Measurements from ENCODE around the gene NME7. TPM values are rescaled to one million over a fixed set of nuclear protein-coding genes. Genes with fewer than 3 reads are reported as not detected.

The NME7 gene
- total RNA-seq, 4 donors from 2014 or later: 3.7 to 8.4 (median 5.5) TPM

DNA sequence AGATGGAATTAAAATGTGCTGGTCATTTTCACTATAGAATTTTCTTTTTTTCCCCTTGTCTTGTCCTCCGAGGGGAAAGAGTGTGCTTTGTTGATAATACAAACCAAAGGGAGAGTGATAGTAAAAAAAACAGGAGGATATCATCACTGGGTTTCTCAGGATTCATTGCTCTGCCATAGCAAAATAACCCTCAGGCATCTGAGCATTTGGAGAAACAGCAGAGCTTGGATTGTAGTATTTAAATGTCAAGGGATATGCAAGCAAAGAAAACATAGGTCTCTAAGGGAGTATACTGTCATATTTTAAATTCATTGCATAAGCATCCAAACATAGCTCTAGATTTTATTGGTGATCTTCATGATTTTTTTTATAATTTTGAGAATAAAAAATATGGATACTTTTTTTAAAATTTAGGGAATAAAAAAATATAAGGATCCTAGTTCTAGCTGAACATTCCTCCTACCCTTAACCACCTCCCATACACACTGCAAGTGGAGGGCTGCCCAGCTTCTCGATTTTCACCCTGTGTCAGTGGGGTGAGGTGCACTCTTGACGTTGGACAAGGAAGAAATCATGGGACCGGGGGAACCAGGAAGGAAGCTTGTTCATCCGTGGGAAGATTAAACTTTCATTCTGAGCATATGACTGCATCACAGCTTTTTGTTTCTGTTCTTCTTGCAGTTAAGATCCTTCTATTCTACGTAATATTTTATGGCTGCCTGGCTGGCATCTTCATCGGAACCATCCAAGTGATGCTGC, 256.7 kb downstream of the NME7 start:
- Histone ChIP-seq H3K4me3 (peak overlapping the region; percentile 65 to 94 (median 77)), H3K36me3 (peaks cover 0 to 55% of the 10 kb centered on the region in 2 donors), H3K9me3 (no peaks in the 10 kb centered on the region), H3K27ac (peak overlapping the region; percentile 93 to 99 (median 96)), H3K4me1 (peaks cover 62% of the 10 kb centered on the region in 2 donors), H3K27me3 (no peaks in the 10 kb centered on the region)
- in situ Hi-C loops (cut with MboI; ENCODE audit: low sequenced_read_pairs in 4 of 4) (loop anchor here (5.0 to 25.0 kb wide), 8 partner anchors 371 to 1174 kb away; partner anchors contain the start of genes SLC19A2 (in 3 of the 4), DCAF6 (in 1 of the 4) and MPC2 (in 1 of the 4)), intact Hi-C loops (cut with DNase I; ENCODE audit: low total_unique reads) (loop anchor here (10.0 kb wide), 1 partner anchor 784 kb away; the partner anchor contains the start of gene SCYL3)
- no peak for ATAC-seq
- DNase-seq: peak in 1 of 2 donors; percentile 71
- TF ChIP-seq, protein P1, sequence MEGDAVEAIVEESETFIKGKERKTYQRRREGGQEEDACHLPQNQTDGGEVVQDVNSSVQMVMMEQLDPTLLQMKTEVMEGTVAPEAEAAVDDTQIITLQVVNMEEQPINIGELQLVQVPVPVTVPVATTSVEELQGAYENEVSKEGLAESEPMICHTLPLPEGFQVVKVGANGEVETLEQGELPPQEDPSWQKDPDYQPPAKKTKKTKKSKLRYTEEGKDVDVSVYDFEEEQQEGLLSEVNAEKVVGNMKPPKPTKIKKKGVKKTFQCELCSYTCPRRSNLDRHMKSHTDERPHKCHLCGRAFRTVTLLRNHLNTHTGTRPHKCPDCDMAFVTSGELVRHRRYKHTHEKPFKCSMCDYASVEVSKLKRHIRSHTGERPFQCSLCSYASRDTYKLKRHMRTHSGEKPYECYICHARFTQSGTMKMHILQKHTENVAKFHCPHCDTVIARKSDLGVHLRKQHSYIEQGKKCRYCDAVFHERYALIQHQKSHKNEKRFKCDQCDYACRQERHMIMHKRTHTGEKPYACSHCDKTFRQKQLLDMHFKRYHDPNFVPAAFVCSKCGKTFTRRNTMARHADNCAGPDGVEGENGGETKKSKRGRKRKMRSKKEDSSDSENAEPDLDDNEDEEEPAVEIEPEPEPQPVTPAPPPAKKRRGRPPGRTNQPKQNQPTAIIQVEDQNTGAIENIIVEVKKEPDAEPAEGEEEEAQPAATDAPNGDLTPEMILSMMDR (IDR thresholded peaks at IDR 0.05 in 4 of 5, conservative IDR thresholded peaks at IDR 0.05 in 1 of 5): no peak
- TF ChIP-seq POLR2A (IDR thresholded peaks at IDR 0.05): peak; percentile 24 to 59

GRCh38 chr1:169110236-169110635, 257.4 kb downstream of the NME7 start:
- Histone ChIP-seq H3K4me3 (peak overlapping the region; percentile 65 to 94 (median 77)), H3K4me1 (peaks cover 55 to 56% of the 10 kb centered on the region in 2 donors), H3K27me3 (no peaks in the 10 kb centered on the region), H3K36me3 (peaks cover 0 to 49% of the 10 kb centered on the region in 2 donors), H3K27ac (peak overlapping the region; percentile 93 to 99 (median 96)), H3K9me3 (no peaks in the 10 kb centered on the region)
- no peak for ATAC-seq
- no peak for DNase-seq
- in situ Hi-C loops (cut with MboI; ENCODE audit: low sequenced_read_pairs in 4 of 4) (loop anchor here (5.0 to 25.0 kb wide), 8 partner anchors 372 to 1173 kb away; partner anchors contain the start of genes SLC19A2 (in 3 of the 4), DCAF6 (in 1 of the 4) and MPC2 (in 1 of the 4)), intact Hi-C loops (cut with DNase I; ENCODE audit: low total_unique reads) (loop anchor here (10.0 kb wide), 1 partner anchor 785 kb away; the partner anchor contains the start of gene SCYL3)
- TF ChIP-seq, protein P1 (IDR thresholded peaks at IDR 0.05 in 4 of 5, conservative IDR thresholded peaks at IDR 0.05 in 1 of 5): no peak
- TF ChIP-seq POLR2A (IDR thresholded peaks at IDR 0.05): no peak

DNA sequence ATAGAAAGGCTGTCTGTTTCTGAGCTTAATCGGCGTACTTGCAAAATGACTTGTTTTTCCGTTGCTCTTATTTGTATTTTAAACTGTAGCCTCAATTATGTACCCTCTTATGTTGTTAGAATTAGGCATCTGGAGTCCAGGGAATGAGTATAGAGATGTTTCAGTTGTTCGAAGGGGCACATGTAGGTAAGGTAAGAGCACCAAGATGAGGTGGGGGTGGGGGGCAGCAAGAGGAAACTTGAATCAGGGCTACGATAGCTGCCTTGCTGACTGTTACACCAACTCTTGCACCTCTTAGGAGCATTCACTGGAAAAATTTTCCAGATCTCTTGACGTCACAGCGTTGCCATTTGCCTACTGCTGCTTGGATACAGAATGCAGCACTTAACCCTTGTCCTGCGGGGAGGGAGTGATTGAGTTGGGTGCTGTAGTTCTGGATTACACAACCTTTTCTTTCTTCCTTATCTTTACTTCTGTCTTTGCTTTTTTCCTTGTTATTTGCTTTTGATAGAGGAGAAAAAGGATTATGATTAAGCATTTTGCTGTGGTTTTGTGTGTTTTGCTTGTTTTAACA, 257.9 kb downstream of the NME7 start:
- in situ Hi-C loops (cut with MboI; ENCODE audit: low sequenced_read_pairs in 4 of 4): loop anchor here (5.0 to 25.0 kb wide), 8 partner anchors 373 to 1172 kb away; partner anchors contain the start of genes SLC19A2 (in 3 of the 4), DCAF6 (in 1 of the 4) and MPC2 (in 1 of the 4)
- Histone ChIP-seq H3K9me3 (no peaks in the 10 kb centered on the region), H3K4me1 (peaks cover 50% of the 10 kb centered on the region in 2 donors), H3K27ac (peak overlapping the region; percentile 93 to 99 (median 96)), H3K27me3 (no peaks in the 10 kb centered on the region), H3K36me3 (peaks cover 0 to 43% of the 10 kb centered on the region in 2 donors), H3K4me3 (peak overlapping the region; percentile 65 to 94 (median 77))
- TF ChIP-seq, protein P1 (IDR thresholded peaks at IDR 0.05 in 4 of 5, conservative IDR thresholded peaks at IDR 0.05 in 1 of 5): no peak
- TF ChIP-seq POLR2A (IDR thresholded peaks at IDR 0.05): peak; percentile 39 to 78
- ATAC-seq: peak; percentile 28 to 36
- intact Hi-C loops (cut with DNase I; ENCODE audit: low total_unique reads): loop anchor here (1.0 to 10.0 kb wide), 4 partner anchors 78 to 785 kb away; partner anchors contain the start of gene SCYL3
- DNase-seq: peak; percentile 71 to 82

- Histone ChIP-seq H3K27me3 (no peaks in the 10 kb centered on the region), H3K36me3 (peaks cover 0 to 38% of the 10 kb centered on the region in 2 donors), H3K9me3 (no peaks in the 10 kb centered on the region), H3K27ac (peak overlapping the region; percentile 93 to 99 (median 96)), H3K4me1 (peaks cover 43 to 44% of the 10 kb centered on the region in 2 donors), H3K4me3 (peak overlapping the region; percentile 65 to 94 (median 77))
- intact Hi-C loops (cut with DNase I; ENCODE audit: low total_unique reads) (loop anchor here (1.0 to 5.0 kb wide), 3 partner anchors 78 to 473 kb away; no protein-coding TSS in a partner anchor), in situ Hi-C loops (cut with MboI; ENCODE audit: low sequenced_read_pairs in 4 of 4) (loop anchor here in 3 of 4 donors (25.0 kb wide), 3 partner anchors 378 to 1172 kb away; partner anchors contain the start of genes SLC19A2 (in 2 of the 3), DCAF6 (in 1 of the 3) and MPC2 (in 1 of the 3))
- peak in 1 of 2 donors; percentile 11 for ATAC-seq
- TF ChIP-seq, protein P1 (IDR thresholded peaks at IDR 0.05 in 4 of 5, conservative IDR thresholded peaks at IDR 0.05 in 1 of 5): peak in 4 of 5 experiments; percentile 38 to 54 (median 40)
- TF ChIP-seq POLR2A (IDR thresholded peaks at IDR 0.05): no peak
- DNase-seq: peak in 1 of 2 donors; percentile 65
These were observed 258.6 kb downstream of the NME7 start for GRCh38 chr1:169108863-169109560.

Data from gastrocnemius medialis (tissue), 4 donors.